ENCODE results near the gene PRR12.
A peak's percentile ranks its signal among the peaks of the same experiment; 100 is the strongest.

The PRR12 gene

GRCh38 chr19:49597703-49597974 lies 6.7 kb downstream of the PRR12 start:
- Histone ChIP-seq H3K4me1 (ENCODE audit: control insufficient read depth, insufficient read depth, low read length) (peaks cover 7% of the 10 kb centered on the region), H3K27ac (ENCODE audit: extremely low read depth, low read depth, low read length) (no peak overlapping the region), H3K9me3 (ENCODE audit: control insufficient read depth, insufficient read depth, low read depth, low read length) (no peaks in the 10 kb centered on the region), H3K4me3 (ENCODE audit: low read depth, low read length) (no peak overlapping the region), H3K36me3 (ENCODE audit: control insufficient read depth in 2 of 2, insufficient read depth in 1 of 2, low read length in 2 of 2) (peaks cover 62 to 78% of the 10 kb centered on the region in 2 experiments)
- ChIA-PET POLR2A (no interaction called here), CTCF (no interaction called here)
- no peak for TF ChIP-seq ZNF248 (tag by site-specific recombination; IDR thresholded peaks at IDR 0.05)
- TF ChIP-seq ZNF530 (tag by site-specific recombination; IDR thresholded peaks at IDR 0.05; ENCODE audit: low read depth): no peak
- no peak for TF ChIP-seq INSM2 (tag by site-specific recombination; IDR thresholded peaks at IDR 0.05)
- no peak for TF ChIP-seq HOXD13 (CRISPR knock-in tag; IDR thresholded peaks at IDR 0.05; ENCODE audit: borderline replicate concordance)
- no peak for TF ChIP-seq ZSCAN30 (tag by site-specific recombination; IDR thresholded peaks at IDR 0.05)
- TF ChIP-seq ZNF513 (tag by site-specific recombination; IDR thresholded peaks at IDR 0.05): no peak
- TF ChIP-seq ZNF510 (tag by site-specific recombination; IDR thresholded peaks at IDR 0.05; ENCODE audit: insufficient replicate concordance): no peak
- no peak for TF ChIP-seq ZNF140 (tag by site-specific recombination; IDR thresholded peaks at IDR 0.05)
- TF ChIP-seq REST (tag by site-specific recombination; IDR thresholded peaks at IDR 0.05): no peak

GRCh38 chr19:49599378-49600295 lies 8.7 kb downstream of the PRR12 start:
- H3K4me1 ChIP-seq (ENCODE audit: control insufficient read depth, insufficient read depth, low read length): no peaks in the 10 kb centered on the region
- no peaks in the 10 kb centered on the region for H3K9me3 ChIP-seq (ENCODE audit: control insufficient read depth, insufficient read depth, low read depth, low read length)
- no peak overlapping the region for H3K27ac ChIP-seq (ENCODE audit: extremely low read depth, low read depth, low read length)
- CTCF ChIA-PET: interaction anchor here (0.7 kb wide), 1 partner anchor 33 kb away, joined by 3 read pairs; no protein-coding TSS in a partner anchor
- H3K36me3 ChIP-seq (ENCODE audit: control insufficient read depth in 2 of 2, insufficient read depth in 1 of 2, low read length in 2 of 2): peaks cover 67 to 85% of the 10 kb centered on the region in 2 experiments
- no peak overlapping the region for H3K4me3 ChIP-seq (ENCODE audit: low read depth, low read length)
- POLR2A ChIA-PET: interaction anchor here (0.6 to 0.9 kb wide), 2 partner anchors 9 to 483 kb away, joined by 4 to 5 read pairs; no protein-coding TSS in a partner anchor
- TF ChIP-seq EGR2 (tag by site-specific recombination; IDR thresholded peaks at IDR 0.05; ENCODE audit: low read depth) (0 out of 2 replicates have a peak, but pooled peaks have one; percentile 28), WT1 (tag by site-specific recombination; IDR thresholded peaks at IDR 0.05) (no peak)

- ChIA-PET CTCF (no interaction called here), POLR2A (no interaction called here)
- no peak for TF ChIP-seq FEZF1 (tag by site-specific recombination; IDR thresholded peaks at IDR 0.05)
- peak; percentile 49 for TF ChIP-seq ZFHX2 (tag by site-specific recombination; conservative IDR thresholded peaks at IDR 0.05)
- Histone ChIP-seq H3K4me1 (ENCODE audit: control insufficient read depth, insufficient read depth, low read length) (no peaks in the 10 kb centered on the region), H3K27ac (ENCODE audit: extremely low read depth, low read depth, low read length) (no peak overlapping the region), H3K9me3 (ENCODE audit: control insufficient read depth, insufficient read depth, low read depth, low read length) (no peaks in the 10 kb centered on the region), H3K36me3 (ENCODE audit: control insufficient read depth in 2 of 2, insufficient read depth in 1 of 2, low read length in 2 of 2) (peaks cover 79 to 81% of the 10 kb centered on the region in 2 experiments), H3K4me3 (ENCODE audit: low read depth, low read length) (no peak overlapping the region)
Measured at GRCh38 chr19:49601482-49602038, 10.6 kb downstream of the PRR12 start.

Measured in HEK293 (cell line).